ENCODE data around the gene DSCAML1. TPM values are rescaled to one million over a fixed set of nuclear protein-coding genes. Genes with fewer than 3 reads are reported as not detected.

Gene DSCAML1
- total and polyA plus RNA-seq, 2 donors: 0.32 to 0.47 TPM

DNA sequence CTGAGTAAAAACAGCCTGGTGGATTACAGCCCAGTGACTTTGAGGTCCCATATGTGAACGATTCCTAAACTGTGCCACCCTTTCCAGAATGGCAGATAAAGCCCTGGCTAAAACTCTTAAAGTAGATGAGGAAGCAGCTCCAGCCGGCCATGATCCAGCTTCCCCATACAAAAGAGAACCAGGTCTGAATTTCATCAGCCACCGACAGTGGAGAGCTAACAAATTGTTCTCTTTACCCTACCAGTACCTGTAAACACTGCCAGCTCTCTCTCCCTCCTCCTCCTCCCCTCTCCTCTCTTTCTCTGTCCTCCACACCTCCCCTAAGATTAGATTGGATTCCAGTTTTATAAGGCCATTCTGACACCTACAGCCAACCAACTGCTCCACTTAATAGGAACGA, 176.9 kb downstream of the DSCAML1 start:
- Histone ChIP-seq H3K4me3 (ENCODE audit: low read length in 2 of 2) (no peak overlapping the region), H3K4me1 (ENCODE audit: control insufficient read depth in 2 of 2, insufficient read depth in 2 of 2, low read length in 2 of 2) (no peaks in the 10 kb centered on the region), H3K9me3 (ENCODE audit: control insufficient read depth in 2 of 2, insufficient read depth in 1 of 2, low read length in 1 of 2) (no peaks in the 10 kb centered on the region), H3K27ac (ENCODE audit: low read depth in 1 of 2, low read length in 1 of 2) (no peak overlapping the region), H3K36me3 (ENCODE audit: control insufficient read depth in 2 of 2, insufficient read depth in 2 of 2, low read length in 1 of 2) (no peaks in the 10 kb centered on the region), H3K27me3 (ENCODE audit: control insufficient read depth in 2 of 2, insufficient read depth in 1 of 2, low read length in 1 of 2) (peaks cover 0 to 5% of the 10 kb centered on the region in 2 donors)
- 65% methylated on average over 4 of the region's 4 CpGs for WGBS
- DNase-seq (ENCODE audit: low read depth in 6 of 9, low spot score in 9 of 9): no peak

DNA sequence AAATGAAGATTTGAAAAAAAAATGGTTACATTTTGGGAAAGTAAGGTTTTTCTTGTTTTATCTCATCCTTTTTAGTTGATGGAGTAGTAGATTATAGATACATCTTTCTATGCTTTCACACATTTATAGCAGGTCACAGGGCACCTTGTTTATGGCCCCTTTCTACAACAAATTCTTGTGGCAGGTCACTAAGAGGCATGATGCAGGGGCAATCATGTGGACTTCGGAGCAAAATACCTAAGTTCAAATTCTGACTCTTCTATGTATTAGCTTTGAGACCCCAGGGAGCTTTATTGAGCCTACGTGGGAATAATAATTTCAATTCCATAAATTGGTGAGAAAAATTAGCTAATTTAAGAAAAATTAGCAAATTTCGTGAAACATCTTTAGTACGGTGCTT, 177.4 kb downstream of the DSCAML1 start:
- Histone ChIP-seq H3K4me3 (ENCODE audit: low read length in 2 of 2) (no peak overlapping the region), H3K27me3 (ENCODE audit: control insufficient read depth in 2 of 2, insufficient read depth in 1 of 2, low read length in 1 of 2) (peaks cover 0 to 7% of the 10 kb centered on the region in 2 donors), H3K4me1 (ENCODE audit: control insufficient read depth in 2 of 2, insufficient read depth in 2 of 2, low read length in 2 of 2) (no peaks in the 10 kb centered on the region), H3K9me3 (ENCODE audit: control insufficient read depth in 2 of 2, insufficient read depth in 1 of 2, low read length in 1 of 2) (no peaks in the 10 kb centered on the region), H3K27ac (ENCODE audit: low read depth in 1 of 2, low read length in 1 of 2) (no peak overlapping the region), H3K36me3 (ENCODE audit: control insufficient read depth in 2 of 2, insufficient read depth in 2 of 2, low read length in 1 of 2) (no peaks in the 10 kb centered on the region)
- no peak for DNase-seq (ENCODE audit: low read depth in 6 of 9, low spot score in 9 of 9)
- 95% methylated on average over 4 of the region's 4 CpGs for WGBS

DNA sequence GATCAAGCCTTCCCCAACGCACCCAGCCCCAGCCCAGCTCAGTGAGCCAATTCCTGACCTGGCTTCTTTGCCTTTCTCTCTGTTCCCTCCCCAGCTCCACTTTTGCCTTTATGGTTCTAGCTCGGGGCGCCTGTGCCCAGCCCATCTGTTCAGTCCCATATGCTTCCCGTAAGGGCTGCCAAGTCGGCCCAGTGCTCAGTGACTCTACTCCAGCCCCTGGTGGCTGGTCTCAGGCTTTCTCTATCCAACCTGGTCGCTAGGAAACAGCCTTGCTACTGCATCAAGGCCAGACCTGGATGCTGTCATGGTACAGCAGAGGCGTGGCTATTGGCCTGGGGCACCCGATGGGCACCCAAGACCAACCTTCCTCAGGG, 178.0 kb downstream of the DSCAML1 start:
- WGBS: 91% methylated on average over 8 of the region's 8 CpGs
- H3K36me3 ChIP-seq (ENCODE audit: control insufficient read depth in 2 of 2, insufficient read depth in 2 of 2, low read length in 1 of 2): no peaks in the 10 kb centered on the region
- DNase-seq (ENCODE audit: low read depth in 6 of 9, low spot score in 9 of 9): no peak
- no peaks in the 10 kb centered on the region for H3K4me1 ChIP-seq (ENCODE audit: control insufficient read depth in 2 of 2, insufficient read depth in 2 of 2, low read length in 2 of 2)
- no peaks in the 10 kb centered on the region for H3K9me3 ChIP-seq (ENCODE audit: control insufficient read depth in 2 of 2, insufficient read depth in 1 of 2, low read length in 1 of 2)
- H3K4me3 ChIP-seq (ENCODE audit: low read length in 2 of 2): no peak overlapping the region
- no peak overlapping the region for H3K27ac ChIP-seq (ENCODE audit: low read depth in 1 of 2, low read length in 1 of 2)
- H3K27me3 ChIP-seq (ENCODE audit: control insufficient read depth in 2 of 2, insufficient read depth in 1 of 2, low read length in 1 of 2): peaks cover 0 to 9% of the 10 kb centered on the region in 2 donors

DNA sequence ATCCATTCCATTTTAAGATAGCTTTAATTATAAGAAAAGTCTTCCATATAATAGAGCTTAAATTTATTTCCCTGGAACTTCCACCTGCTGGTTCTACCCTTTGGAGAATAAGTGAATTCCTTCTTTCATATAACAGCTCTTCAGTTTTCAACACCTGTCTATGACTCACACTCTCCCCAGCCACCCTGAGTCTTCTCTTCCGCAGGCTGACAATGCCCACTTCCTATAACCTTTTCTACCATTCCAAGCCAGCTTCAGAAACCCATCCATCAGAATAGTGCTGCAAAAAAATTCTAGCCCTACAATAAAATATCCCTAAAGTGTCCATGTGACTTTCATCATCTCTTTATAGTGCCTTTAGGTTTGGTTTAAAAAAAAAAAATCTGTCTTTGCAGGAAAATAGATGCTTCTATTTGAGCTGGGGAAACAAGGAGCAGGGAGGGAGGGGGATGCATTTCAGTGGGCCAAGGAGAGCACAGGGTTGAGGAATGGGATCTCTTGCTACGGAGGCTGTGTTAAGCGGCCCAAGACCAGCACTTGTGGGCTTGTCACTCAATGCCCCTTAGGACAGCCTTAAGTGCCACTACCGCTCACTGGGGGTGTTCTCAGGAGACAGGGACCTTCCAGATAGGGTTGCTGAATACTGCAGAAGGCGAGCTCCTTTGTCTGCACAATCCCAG, 178.6 kb downstream of the DSCAML1 start:
- H3K27ac ChIP-seq (ENCODE audit: low read depth in 1 of 2, low read length in 1 of 2): no peak overlapping the region
- no peak overlapping the region for H3K4me3 ChIP-seq (ENCODE audit: low read length in 2 of 2)
- DNase-seq (ENCODE audit: low read depth in 6 of 9, low spot score in 9 of 9): no peak
- no peaks in the 10 kb centered on the region for H3K4me1 ChIP-seq (ENCODE audit: control insufficient read depth in 2 of 2, insufficient read depth in 2 of 2, low read length in 2 of 2)
- no peaks in the 10 kb centered on the region for H3K9me3 ChIP-seq (ENCODE audit: control insufficient read depth in 2 of 2, insufficient read depth in 1 of 2, low read length in 1 of 2)
- peaks cover 0 to 9% of the 10 kb centered on the region in 2 donors for H3K27me3 ChIP-seq (ENCODE audit: control insufficient read depth in 2 of 2, insufficient read depth in 1 of 2, low read length in 1 of 2)
- 74% methylated on average over 5 of the region's 5 CpGs for WGBS
- H3K36me3 ChIP-seq (ENCODE audit: control insufficient read depth in 2 of 2, insufficient read depth in 2 of 2, low read length in 1 of 2): no peaks in the 10 kb centered on the region

DNA sequence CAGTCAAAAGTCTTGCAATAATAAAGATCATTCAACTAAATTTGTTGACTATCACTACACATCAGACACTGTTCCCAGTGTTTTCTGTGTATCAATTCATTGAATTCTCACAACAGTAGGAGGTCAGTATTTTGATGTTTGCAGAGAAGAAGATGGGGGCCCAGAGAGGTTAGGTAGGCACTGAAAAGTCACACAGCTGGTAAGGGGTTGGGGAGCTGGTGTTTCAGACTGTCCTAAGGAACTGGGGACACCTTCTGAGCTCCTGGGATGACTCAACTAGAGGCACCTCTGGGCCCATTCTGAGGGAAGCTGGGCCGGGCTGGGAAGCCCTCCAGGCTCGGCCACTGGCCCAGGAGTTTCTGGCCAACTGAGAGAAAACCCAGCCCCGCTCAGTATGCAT, 180.0 kb downstream of the DSCAML1 start:
- no peaks in the 10 kb centered on the region for H3K4me1 ChIP-seq (ENCODE audit: control insufficient read depth in 2 of 2, insufficient read depth in 2 of 2, low read length in 2 of 2)
- H3K36me3 ChIP-seq (ENCODE audit: control insufficient read depth in 2 of 2, insufficient read depth in 2 of 2, low read length in 1 of 2): no peaks in the 10 kb centered on the region
- DNase-seq (ENCODE audit: low read depth in 6 of 9, low spot score in 9 of 9): no peak
- peaks cover 0 to 12% of the 10 kb centered on the region in 2 donors for H3K27me3 ChIP-seq (ENCODE audit: control insufficient read depth in 2 of 2, insufficient read depth in 1 of 2, low read length in 1 of 2)
- no peak overlapping the region for H3K27ac ChIP-seq (ENCODE audit: low read depth in 1 of 2, low read length in 1 of 2)
- H3K4me3 ChIP-seq (ENCODE audit: low read length in 2 of 2): no peak overlapping the region
- WGBS: 97% methylated on average over 3 of the region's 3 CpGs
- H3K9me3 ChIP-seq (ENCODE audit: control insufficient read depth in 2 of 2, insufficient read depth in 1 of 2, low read length in 1 of 2): no peaks in the 10 kb centered on the region

DNA sequence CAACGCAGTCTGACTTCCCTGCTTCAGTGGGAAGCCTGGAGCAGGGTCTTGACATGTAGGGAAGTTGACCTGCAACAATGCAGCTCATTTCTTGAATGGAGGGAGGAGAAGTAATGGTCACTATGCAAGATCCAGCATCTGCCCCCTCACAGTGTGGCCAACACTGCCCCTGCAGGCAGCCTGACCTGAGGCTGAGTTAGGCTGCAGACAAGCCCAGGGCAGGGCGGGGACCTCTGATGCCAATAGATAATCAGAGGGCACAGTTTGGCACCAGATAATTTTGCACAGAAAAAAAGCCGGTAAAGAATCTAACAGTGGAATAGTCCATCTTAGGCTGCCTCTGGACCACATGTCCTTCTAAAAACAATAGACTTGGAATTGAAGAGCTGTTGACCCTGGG, 182.3 kb downstream of the DSCAML1 start:
- Histone ChIP-seq H3K27ac (ENCODE audit: low read depth in 1 of 2, low read length in 1 of 2) (no peak overlapping the region), H3K4me3 (ENCODE audit: low read length in 2 of 2) (no peak overlapping the region), H3K27me3 (ENCODE audit: control insufficient read depth in 2 of 2, insufficient read depth in 1 of 2, low read length in 1 of 2) (peaks cover 0 to 12% of the 10 kb centered on the region in 2 donors), H3K36me3 (ENCODE audit: control insufficient read depth in 2 of 2, insufficient read depth in 2 of 2, low read length in 1 of 2) (no peaks in the 10 kb centered on the region), H3K4me1 (ENCODE audit: control insufficient read depth in 2 of 2, insufficient read depth in 2 of 2, low read length in 2 of 2) (no peaks in the 10 kb centered on the region), H3K9me3 (ENCODE audit: control insufficient read depth in 2 of 2, insufficient read depth in 1 of 2, low read length in 1 of 2) (no peaks in the 10 kb centered on the region)
- DNase-seq (ENCODE audit: low read depth in 6 of 9, low spot score in 9 of 9): no peak
- 94% methylated on average over 3 of the region's 3 CpGs for WGBS

DNA sequence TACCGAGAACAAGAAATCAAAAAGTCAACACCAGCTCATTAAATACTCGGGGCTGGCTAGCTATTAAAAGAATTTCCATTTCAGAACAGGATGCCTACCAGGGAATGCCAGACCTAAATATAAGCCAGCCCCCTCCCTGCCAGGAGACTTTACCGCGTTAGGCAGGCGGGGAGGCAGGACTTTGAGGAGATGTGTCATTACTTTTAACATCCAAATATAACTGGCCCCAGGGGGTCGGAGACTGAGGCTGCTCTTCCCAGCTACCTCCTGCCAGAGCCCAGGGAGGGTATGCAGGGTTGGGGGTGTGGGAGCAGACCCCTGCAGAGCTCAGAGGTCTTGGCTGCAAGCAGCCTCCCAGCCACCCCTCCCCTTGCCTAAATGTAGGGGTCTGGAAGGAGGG, 183.5 kb downstream of the DSCAML1 start:
- H3K4me3 ChIP-seq (ENCODE audit: low read length in 2 of 2): no peak overlapping the region
- H3K27ac ChIP-seq (ENCODE audit: low read depth in 1 of 2, low read length in 1 of 2): no peak overlapping the region
- peaks cover 0 to 7% of the 10 kb centered on the region in 2 donors for H3K27me3 ChIP-seq (ENCODE audit: control insufficient read depth in 2 of 2, insufficient read depth in 1 of 2, low read length in 1 of 2)
- WGBS: 61% methylated on average over 6 of the region's 6 CpGs
- H3K9me3 ChIP-seq (ENCODE audit: control insufficient read depth in 2 of 2, insufficient read depth in 1 of 2, low read length in 1 of 2): no peaks in the 10 kb centered on the region
- DNase-seq (ENCODE audit: low read depth in 6 of 9, low spot score in 9 of 9): no peak
- no peaks in the 10 kb centered on the region for H3K4me1 ChIP-seq (ENCODE audit: control insufficient read depth in 2 of 2, insufficient read depth in 2 of 2, low read length in 2 of 2)
- no peaks in the 10 kb centered on the region for H3K36me3 ChIP-seq (ENCODE audit: control insufficient read depth in 2 of 2, insufficient read depth in 2 of 2, low read length in 1 of 2)

DNA sequence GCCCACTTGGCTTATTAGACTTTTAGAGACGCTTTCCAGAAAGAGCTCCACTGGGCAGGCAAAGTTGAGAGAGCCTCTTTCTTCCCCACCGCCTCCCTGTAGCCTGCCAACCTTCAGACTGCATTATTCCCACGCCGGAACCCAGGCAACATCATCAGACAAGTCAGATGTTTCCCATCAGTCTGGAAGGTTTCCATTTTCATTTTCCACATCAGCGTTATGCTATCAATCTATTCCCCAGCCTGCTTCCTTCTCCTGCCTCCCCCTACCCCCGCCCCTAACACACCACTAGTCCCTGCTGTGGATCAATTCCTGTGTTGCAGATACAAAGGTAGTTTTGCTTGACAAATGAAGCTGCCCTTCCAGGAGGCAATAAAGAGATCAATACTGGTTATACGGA, 184.8 kb downstream of the DSCAML1 start:
- Histone ChIP-seq H3K4me3 (ENCODE audit: low read length in 2 of 2) (no peak overlapping the region), H3K27me3 (ENCODE audit: control insufficient read depth in 2 of 2, insufficient read depth in 1 of 2, low read length in 1 of 2) (peaks cover 0 to 7% of the 10 kb centered on the region in 2 donors), H3K9me3 (ENCODE audit: control insufficient read depth in 2 of 2, insufficient read depth in 1 of 2, low read length in 1 of 2) (no peaks in the 10 kb centered on the region), H3K27ac (ENCODE audit: low read depth in 1 of 2, low read length in 1 of 2) (no peak overlapping the region), H3K36me3 (ENCODE audit: control insufficient read depth in 2 of 2, insufficient read depth in 2 of 2, low read length in 1 of 2) (no peaks in the 10 kb centered on the region), H3K4me1 (ENCODE audit: control insufficient read depth in 2 of 2, insufficient read depth in 2 of 2, low read length in 2 of 2) (no peaks in the 10 kb centered on the region)
- no peak for DNase-seq (ENCODE audit: low read depth in 6 of 9, low spot score in 9 of 9)
- WGBS: 91% methylated on average over 7 of the region's 7 CpGs

DNA sequence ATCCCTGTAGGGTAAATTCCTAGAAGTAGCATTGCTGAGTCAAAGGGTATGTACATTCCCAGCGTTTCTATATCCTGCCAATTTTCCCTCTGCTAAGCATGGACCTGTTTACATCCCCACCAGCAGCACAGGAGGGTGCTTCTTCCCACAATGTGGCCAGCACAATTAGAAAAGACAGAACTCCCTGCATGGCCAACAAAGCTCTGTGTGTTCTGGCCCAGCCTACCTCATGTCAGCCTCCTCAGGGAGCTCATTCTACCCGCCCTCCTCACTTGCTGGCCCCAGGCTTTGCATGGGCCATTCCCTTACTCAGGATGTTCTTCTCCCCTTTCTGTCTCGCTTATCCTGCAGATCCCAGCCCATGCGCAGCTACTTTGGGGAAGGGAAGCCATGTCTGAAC, 186.1 kb downstream of the DSCAML1 start:
- Histone ChIP-seq H3K27me3 (ENCODE audit: control insufficient read depth in 2 of 2, insufficient read depth in 1 of 2, low read length in 1 of 2) (peaks cover 0 to 9% of the 10 kb centered on the region in 2 donors), H3K27ac (ENCODE audit: low read depth in 1 of 2, low read length in 1 of 2) (no peak overlapping the region), H3K4me3 (ENCODE audit: low read length in 2 of 2) (no peak overlapping the region), H3K36me3 (ENCODE audit: control insufficient read depth in 2 of 2, insufficient read depth in 2 of 2, low read length in 1 of 2) (no peaks in the 10 kb centered on the region), H3K4me1 (ENCODE audit: control insufficient read depth in 2 of 2, insufficient read depth in 2 of 2, low read length in 2 of 2) (no peaks in the 10 kb centered on the region), H3K9me3 (ENCODE audit: control insufficient read depth in 2 of 2, insufficient read depth in 1 of 2, low read length in 1 of 2) (no peaks in the 10 kb centered on the region)
- no peak for DNase-seq (ENCODE audit: low read depth in 6 of 9, low spot score in 9 of 9)
- 85% methylated on average over 4 of the region's 4 CpGs for WGBS

Data from thymus (tissue), 11 donors.